ENCODE data around the gene KCNJ6. TPM values are rescaled to one million over a fixed set of nuclear protein-coding genes. Genes with fewer than 3 reads are reported as not detected.

The KCNJ6 gene
- total RNA-seq, 1 experiment from 2014 or later: 1.2 TPM

GRCh38 chr21:37804001-37804400 lies 112.3 kb downstream of the KCNJ6 start:
- no peak overlapping the region for H2BK5ac ChIP-seq (ENCODE audit: insufficient read length, low read length)
- H3K79me1 ChIP-seq (ENCODE audit: insufficient read depth, low read depth, low read length, poor library complexity, severe bottlenecking): no peaks in the 10 kb centered on the region
- H3K4ac ChIP-seq (ENCODE audit: low read depth, low read length): no peak overlapping the region
- H3K4me3 Mint-ChIP-seq: no peak overlapping the region
- no peak overlapping the region for H3K56ac ChIP-seq (ENCODE audit: insufficient read length, low read depth, low read length)
- no peaks in the 10 kb centered on the region for H3K4me1 ChIP-seq (ENCODE audit: insufficient read depth, low read length)
- H3K27me3 Mint-ChIP-seq (ENCODE audit: low read depth): peaks cover 1% of the 10 kb centered on the region
- no peak overlapping the region for H2BK20ac ChIP-seq (ENCODE audit: low read depth, low read length, poor library complexity, severe bottlenecking)
- no peaks in the 10 kb centered on the region for H3K23me2 ChIP-seq (ENCODE audit: insufficient read length, low read depth, low read length, poor library complexity, severe bottlenecking)
- no peak overlapping the region for H2BK15ac ChIP-seq (ENCODE audit: low read depth, low read length)
- no peaks in the 10 kb centered on the region for H3K9me3 ChIP-seq (ENCODE audit: control insufficient read depth, low read depth, low read length)
- no peak for DNase-seq
- H3K14ac ChIP-seq (ENCODE audit: insufficient read depth, low read length): no peak overlapping the region
- no peaks in the 10 kb centered on the region for H3K27me3 ChIP-seq (ENCODE audit: insufficient read depth, low read length)
- no peak overlapping the region for H3K4me2 ChIP-seq (ENCODE audit: insufficient read depth, insufficient read length, low read length)
- WGBS (ENCODE audit: extremely low coverage, insufficient read length, low lambda C conversion rate): no CpG with 5 or more reads among the region's 1 CpG
- H3K4me1 Mint-ChIP-seq: peaks cover 4 to 10% of the 10 kb centered on the region in 2 experiments
- TF ChIP-seq CTCF (conservative IDR thresholded peaks at IDR 0.05): no peak
- no peak overlapping the region for H3K23ac ChIP-seq (ENCODE audit: insufficient read length, low read depth, low read length)
- H4K20me1 ChIP-seq (ENCODE audit: control insufficient read depth, insufficient read depth, insufficient read length): no peaks in the 10 kb centered on the region
- no peak overlapping the region for H2AK5ac ChIP-seq (ENCODE audit: insufficient read length, low read length)
- H2BK12ac ChIP-seq (ENCODE audit: insufficient read length, low read depth, low read length): no peak overlapping the region
- no peak overlapping the region for H3K9ac ChIP-seq (ENCODE audit: extremely low read depth, insufficient read length, low read length)
- no peak overlapping the region for H4K5ac ChIP-seq (ENCODE audit: insufficient read length, low read depth, low read length)
- no peak overlapping the region for H3T11ph ChIP-seq (ENCODE audit: low read length)
- H2BK120ac ChIP-seq (ENCODE audit: low read depth, low read length, poor library complexity, severe bottlenecking): no peak overlapping the region
- 0 out of 5 replicates have a peak, but pooled peaks cover 0 to 3% of the 10 kb centered on the region in 2 experiments for H3K9me3 Mint-ChIP-seq
- H4K8ac ChIP-seq (replicated peaks; ENCODE audit: insufficient read length, low read depth, low read length): no peak overlapping the region
- no peak overlapping the region for H4K91ac ChIP-seq (ENCODE audit: insufficient read length, low read depth, low read length)
- no peak overlapping the region for H2AFZ ChIP-seq (ENCODE audit: low read length)
- peaks cover 0 to 4% (median 0%) of the 10 kb centered on the region in 3 experiments; a peak in 2 of 7 replicates for H3K36me3 Mint-ChIP-seq (ENCODE audit: insufficient read depth in 1 of 3, low read depth in 3 of 3)
- H3K27ac ChIP-seq (ENCODE audit: insufficient read length, low read depth, low read length): no peak overlapping the region
- H3K79me2 ChIP-seq (ENCODE audit: insufficient read depth, low read length): no peaks in the 10 kb centered on the region
- no peak overlapping the region for H3K27ac Mint-ChIP-seq
- no peak overlapping the region for H3K18ac ChIP-seq (ENCODE audit: insufficient read length, low read depth, low read length)

Measured in H9 (cell line).